ENCODE measurements around the gene SGPL1. TPM values are rescaled to one million over a fixed set of nuclear protein-coding genes. Genes with fewer than 3 reads are reported as not detected.

Gene SGPL1
- total RNA-seq, 1 donor from 2014 or later = 111 TPM

DNA sequence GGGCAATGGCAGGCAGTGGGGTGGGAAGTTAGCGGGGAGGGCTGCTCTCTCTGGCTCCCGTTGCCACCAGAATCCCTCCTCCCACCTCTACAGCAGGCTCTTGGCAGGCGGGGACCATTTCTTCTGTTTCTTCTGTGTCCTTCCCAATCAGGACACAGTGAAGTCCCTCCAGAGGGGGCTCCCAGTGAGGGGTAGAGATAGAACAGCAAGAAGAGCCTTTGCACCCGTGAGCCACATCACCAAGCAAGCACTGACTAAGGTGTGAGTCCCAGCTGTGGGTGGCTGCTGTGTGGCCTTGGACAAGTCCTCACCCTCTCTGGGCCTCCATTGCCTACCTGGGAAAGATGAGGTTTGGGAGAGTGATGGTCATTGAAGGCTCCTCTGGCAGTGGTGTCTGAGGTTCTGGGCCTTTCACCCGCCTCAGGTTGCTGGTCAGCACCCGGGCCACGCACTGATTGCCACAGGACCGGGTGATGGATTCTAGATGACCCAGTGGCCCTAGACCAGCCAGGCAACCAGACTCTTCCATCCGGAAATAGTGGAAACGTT, 98.6 kb downstream of the SGPL1 start:
- no peaks in the 10 kb centered on the region for H3K36me3 Mint-ChIP-seq (ENCODE audit: unreplicated experiment)
- peaks cover 8% of the 10 kb centered on the region for H3K4me1 Mint-ChIP-seq (ENCODE audit: low read depth, unreplicated experiment)
- peak; percentile 1 for DNase-seq
- H3K9me3 Mint-ChIP-seq (ENCODE audit: unreplicated experiment) = no peaks in the 10 kb centered on the region
- TF ChIP-seq, protein P1, sequence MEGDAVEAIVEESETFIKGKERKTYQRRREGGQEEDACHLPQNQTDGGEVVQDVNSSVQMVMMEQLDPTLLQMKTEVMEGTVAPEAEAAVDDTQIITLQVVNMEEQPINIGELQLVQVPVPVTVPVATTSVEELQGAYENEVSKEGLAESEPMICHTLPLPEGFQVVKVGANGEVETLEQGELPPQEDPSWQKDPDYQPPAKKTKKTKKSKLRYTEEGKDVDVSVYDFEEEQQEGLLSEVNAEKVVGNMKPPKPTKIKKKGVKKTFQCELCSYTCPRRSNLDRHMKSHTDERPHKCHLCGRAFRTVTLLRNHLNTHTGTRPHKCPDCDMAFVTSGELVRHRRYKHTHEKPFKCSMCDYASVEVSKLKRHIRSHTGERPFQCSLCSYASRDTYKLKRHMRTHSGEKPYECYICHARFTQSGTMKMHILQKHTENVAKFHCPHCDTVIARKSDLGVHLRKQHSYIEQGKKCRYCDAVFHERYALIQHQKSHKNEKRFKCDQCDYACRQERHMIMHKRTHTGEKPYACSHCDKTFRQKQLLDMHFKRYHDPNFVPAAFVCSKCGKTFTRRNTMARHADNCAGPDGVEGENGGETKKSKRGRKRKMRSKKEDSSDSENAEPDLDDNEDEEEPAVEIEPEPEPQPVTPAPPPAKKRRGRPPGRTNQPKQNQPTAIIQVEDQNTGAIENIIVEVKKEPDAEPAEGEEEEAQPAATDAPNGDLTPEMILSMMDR (IDR thresholded peaks at IDR 0.05; ENCODE audit: partially characterized antibody, unreplicated experiment) = no peak
- H3K27me3 Mint-ChIP-seq (ENCODE audit: unreplicated experiment) = peaks cover 5% of the 10 kb centered on the region
- no peak overlapping the region for H3K27ac Mint-ChIP-seq (ENCODE audit: unreplicated experiment)
- H3K4me3 Mint-ChIP-seq (ENCODE audit: unreplicated experiment) = no peak overlapping the region

DNA sequence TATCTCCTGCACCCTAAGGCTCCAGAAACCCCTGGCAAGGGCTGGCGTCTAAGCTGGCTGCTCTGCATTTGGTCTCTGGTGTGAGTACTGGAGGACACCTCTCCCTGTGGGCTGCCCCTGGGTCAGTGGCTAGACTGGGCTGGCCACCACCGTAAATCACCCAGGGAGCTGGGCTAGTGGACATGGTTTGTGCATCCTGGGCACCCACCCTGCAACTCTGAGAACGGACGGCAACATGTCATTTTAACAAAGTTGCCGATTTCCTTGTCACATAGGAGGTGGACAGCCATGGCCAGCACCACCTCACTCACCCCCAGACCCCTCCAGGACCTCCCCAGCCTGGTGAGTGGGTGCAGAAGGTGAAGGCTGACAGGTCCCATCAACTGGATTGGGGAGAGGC, 99.5 kb downstream of the SGPL1 start:
- H3K27ac Mint-ChIP-seq (ENCODE audit: unreplicated experiment) = no peak overlapping the region
- no peaks in the 10 kb centered on the region for H3K9me3 Mint-ChIP-seq (ENCODE audit: unreplicated experiment)
- TF ChIP-seq, protein P1 (IDR thresholded peaks at IDR 0.05; ENCODE audit: partially characterized antibody, unreplicated experiment) = no peak
- peaks cover 9% of the 10 kb centered on the region for H3K4me1 Mint-ChIP-seq (ENCODE audit: low read depth, unreplicated experiment)
- no peaks in the 10 kb centered on the region for H3K36me3 Mint-ChIP-seq (ENCODE audit: unreplicated experiment)
- H3K4me3 Mint-ChIP-seq (ENCODE audit: unreplicated experiment) = no peak overlapping the region
- no peak for DNase-seq
- peaks cover 5% of the 10 kb centered on the region for H3K27me3 Mint-ChIP-seq (ENCODE audit: unreplicated experiment)

DNA sequence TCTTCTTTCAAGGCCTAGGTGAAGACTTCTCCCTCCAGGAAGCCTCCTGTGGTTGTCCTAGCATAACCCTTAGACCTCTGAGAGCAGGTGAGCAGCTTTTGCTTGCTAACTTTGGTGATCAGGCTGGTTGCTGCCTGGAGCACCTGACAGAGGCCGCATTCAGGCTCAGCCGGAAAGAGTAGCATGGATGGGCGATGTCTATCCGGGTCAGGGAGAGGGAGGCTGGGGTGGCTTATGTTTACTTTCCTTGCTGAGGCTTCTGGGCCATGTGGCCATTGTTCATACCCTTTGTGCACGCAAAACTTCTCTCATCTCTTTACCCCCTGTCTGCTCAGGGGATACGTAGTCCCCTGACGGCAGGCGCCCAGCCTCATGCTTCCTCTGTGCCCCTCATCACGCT, 100.1 kb downstream of the SGPL1 start:
- TF ChIP-seq, protein P1 (IDR thresholded peaks at IDR 0.05; ENCODE audit: partially characterized antibody, unreplicated experiment) = no peak
- no peak overlapping the region for H3K4me3 Mint-ChIP-seq (ENCODE audit: unreplicated experiment)
- DNase-seq = no peak
- H3K36me3 Mint-ChIP-seq (ENCODE audit: unreplicated experiment) = no peaks in the 10 kb centered on the region
- H3K4me1 Mint-ChIP-seq (ENCODE audit: low read depth, unreplicated experiment) = peaks cover 9% of the 10 kb centered on the region
- no peaks in the 10 kb centered on the region for H3K9me3 Mint-ChIP-seq (ENCODE audit: unreplicated experiment)
- no peak overlapping the region for H3K27ac Mint-ChIP-seq (ENCODE audit: unreplicated experiment)
- H3K27me3 Mint-ChIP-seq (ENCODE audit: unreplicated experiment) = peaks cover 5% of the 10 kb centered on the region

DNA sequence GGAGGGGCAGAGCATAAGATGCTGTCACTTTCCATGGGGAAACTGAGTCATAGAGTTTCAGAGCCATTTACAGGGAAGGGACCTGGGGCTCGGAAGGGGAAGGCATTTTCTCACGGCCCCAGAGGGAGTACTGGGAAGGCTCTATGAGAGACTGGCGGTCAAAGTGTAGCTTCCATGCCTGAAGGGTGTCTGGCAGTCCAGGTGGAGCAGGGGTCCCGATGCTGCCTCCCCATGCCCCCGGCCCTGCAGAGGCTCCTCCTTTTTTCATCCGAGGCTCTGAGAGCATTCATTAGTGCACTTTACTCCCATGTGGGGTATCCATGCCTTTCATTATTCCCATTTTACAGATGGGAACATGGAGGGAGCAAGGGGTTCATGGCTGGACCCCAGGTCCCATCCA, 100.5 kb downstream of the SGPL1 start:
- peaks cover 5% of the 10 kb centered on the region for H3K27me3 Mint-ChIP-seq (ENCODE audit: unreplicated experiment)
- no peaks in the 10 kb centered on the region for H3K36me3 Mint-ChIP-seq (ENCODE audit: unreplicated experiment)
- H3K4me1 Mint-ChIP-seq (ENCODE audit: low read depth, unreplicated experiment) = peaks cover 9% of the 10 kb centered on the region
- H3K27ac Mint-ChIP-seq (ENCODE audit: unreplicated experiment) = no peak overlapping the region
- TF ChIP-seq, protein P1 (IDR thresholded peaks at IDR 0.05; ENCODE audit: partially characterized antibody, unreplicated experiment) = no peak
- no peak for DNase-seq
- H3K4me3 Mint-ChIP-seq (ENCODE audit: unreplicated experiment) = no peak overlapping the region
- no peaks in the 10 kb centered on the region for H3K9me3 Mint-ChIP-seq (ENCODE audit: unreplicated experiment)

DNA sequence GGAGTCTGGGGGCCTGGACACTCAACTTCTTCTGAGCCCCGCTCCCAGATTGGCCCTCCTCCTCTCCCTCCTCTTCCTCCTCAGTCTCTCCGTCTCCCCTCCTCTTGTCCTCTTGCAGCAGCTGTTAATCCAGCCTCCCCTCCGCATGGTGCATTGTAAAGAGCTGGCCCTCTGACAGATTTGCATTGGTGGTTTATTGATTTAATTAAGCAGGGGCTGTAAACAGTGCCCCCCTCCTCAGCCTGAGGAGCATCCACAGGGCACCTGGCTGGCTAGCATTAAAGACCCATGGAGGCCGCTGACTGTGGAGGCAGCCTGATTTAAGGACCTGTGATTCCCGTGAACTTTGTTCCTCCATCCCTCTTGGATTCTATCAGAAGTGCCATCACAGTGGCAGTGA, 101.5 kb downstream of the SGPL1 start:
- Mint-ChIP-seq H3K27ac (ENCODE audit: unreplicated experiment) (no peak overlapping the region), H3K4me1 (ENCODE audit: low read depth, unreplicated experiment) (peaks cover 13% of the 10 kb centered on the region), H3K36me3 (ENCODE audit: unreplicated experiment) (no peaks in the 10 kb centered on the region), H3K9me3 (ENCODE audit: unreplicated experiment) (no peaks in the 10 kb centered on the region), H3K27me3 (ENCODE audit: unreplicated experiment) (peaks cover 5% of the 10 kb centered on the region), H3K4me3 (ENCODE audit: unreplicated experiment) (no peak overlapping the region)
- TF ChIP-seq, protein P1 (IDR thresholded peaks at IDR 0.05; ENCODE audit: partially characterized antibody, unreplicated experiment) = no peak
- no peak for DNase-seq

All from glutamatergic neuron (in vitro differentiated cells).